ENCODE data around the gene SLC37A4. TPM values are rescaled to one million over a fixed set of nuclear protein-coding genes. Genes with fewer than 3 reads are reported as not detected.
"Not testable (repeated sequence)": the region's sequence is repeated elsewhere in the genome, so short reads cannot be mapped to it uniquely, and the experiment has no call there.

SLC37A4 gene
- polyA plus RNA-seq, 1 experiment: 21.4 TPM

DNA sequence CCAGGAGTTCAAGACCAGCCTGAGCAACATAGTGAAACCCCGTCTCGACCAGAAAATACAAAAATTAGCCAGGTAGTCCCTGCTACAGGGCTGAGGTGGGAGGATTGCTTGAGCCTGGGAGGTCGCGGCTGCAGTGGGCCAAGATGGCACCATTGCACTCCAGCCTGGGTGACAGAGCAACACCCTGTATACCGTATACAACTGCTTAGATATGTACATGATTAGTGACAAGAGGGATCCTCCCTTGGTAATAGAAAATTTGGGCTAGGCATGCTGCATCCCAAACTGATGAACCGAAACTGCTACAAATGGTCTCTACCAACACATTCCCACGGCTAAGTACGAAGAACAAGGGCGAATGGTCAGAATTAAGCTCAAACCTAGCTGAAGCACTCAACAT lies 12.2 kb upstream of the SLC37A4 start:
- ChIA-PET CTCF (interaction anchor here (0.6 to 0.8 kb wide), 2 partner anchors 10 to 281 kb away, joined by 3 read pairs; no protein-coding TSS in a partner anchor), POLR2A (no interaction called here)
- H3K36me3 ChIP-seq (ENCODE audit: control insufficient read depth, insufficient read depth, low read length): peaks cover 22% of the 10 kb centered on the region
- no peak for DNase-seq (ENCODE audit: low read depth)
- H3K27me3 ChIP-seq (ENCODE audit: control insufficient read depth, insufficient read depth, low read length): no peaks in the 10 kb centered on the region
- no peak overlapping the region for H3K4me3 ChIP-seq (ENCODE audit: low read depth, low read length)
- TF ChIP-seq, protein P1, sequence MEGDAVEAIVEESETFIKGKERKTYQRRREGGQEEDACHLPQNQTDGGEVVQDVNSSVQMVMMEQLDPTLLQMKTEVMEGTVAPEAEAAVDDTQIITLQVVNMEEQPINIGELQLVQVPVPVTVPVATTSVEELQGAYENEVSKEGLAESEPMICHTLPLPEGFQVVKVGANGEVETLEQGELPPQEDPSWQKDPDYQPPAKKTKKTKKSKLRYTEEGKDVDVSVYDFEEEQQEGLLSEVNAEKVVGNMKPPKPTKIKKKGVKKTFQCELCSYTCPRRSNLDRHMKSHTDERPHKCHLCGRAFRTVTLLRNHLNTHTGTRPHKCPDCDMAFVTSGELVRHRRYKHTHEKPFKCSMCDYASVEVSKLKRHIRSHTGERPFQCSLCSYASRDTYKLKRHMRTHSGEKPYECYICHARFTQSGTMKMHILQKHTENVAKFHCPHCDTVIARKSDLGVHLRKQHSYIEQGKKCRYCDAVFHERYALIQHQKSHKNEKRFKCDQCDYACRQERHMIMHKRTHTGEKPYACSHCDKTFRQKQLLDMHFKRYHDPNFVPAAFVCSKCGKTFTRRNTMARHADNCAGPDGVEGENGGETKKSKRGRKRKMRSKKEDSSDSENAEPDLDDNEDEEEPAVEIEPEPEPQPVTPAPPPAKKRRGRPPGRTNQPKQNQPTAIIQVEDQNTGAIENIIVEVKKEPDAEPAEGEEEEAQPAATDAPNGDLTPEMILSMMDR (IDR thresholded peaks at IDR 0.05; ENCODE audit: insufficient read depth, low read depth, low read length): no peak

DNA sequence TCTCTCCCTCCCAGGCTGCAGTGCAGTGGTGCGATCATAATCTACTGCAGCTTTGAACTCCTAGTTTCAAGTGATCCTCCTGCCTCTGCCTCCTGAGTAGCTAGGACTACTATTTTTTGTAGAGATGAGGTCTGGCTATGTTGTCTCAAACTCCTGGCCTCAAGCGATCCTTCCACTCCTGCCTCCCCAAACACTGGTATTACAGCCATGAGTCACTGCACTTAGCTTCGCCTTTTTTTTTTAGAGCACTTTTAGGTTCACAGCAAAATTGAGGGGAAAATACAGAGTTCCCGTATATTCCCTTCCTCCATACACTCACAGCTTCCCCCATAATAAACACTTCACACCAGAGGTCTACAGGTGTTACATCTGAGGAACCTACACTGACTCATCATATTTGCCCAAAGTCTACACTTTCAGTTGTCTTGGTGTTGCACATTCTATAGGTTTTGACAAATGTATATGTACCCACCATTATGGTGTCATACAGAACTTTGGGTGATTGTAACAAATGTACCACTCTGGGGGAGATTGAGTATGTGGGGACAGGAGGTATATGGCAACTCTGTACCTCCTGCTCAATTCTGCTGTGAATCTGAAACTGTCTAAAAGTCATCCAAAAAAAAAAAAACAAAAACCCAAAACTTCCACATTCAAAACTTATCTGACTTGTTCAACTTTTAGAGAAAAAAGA lies 11.3 kb upstream of the SLC37A4 start:
- Histone ChIP-seq H3K27me3 (ENCODE audit: control insufficient read depth, insufficient read depth, low read length) (no peaks in the 10 kb centered on the region), H3K36me3 (ENCODE audit: control insufficient read depth, insufficient read depth, low read length) (peaks cover 17% of the 10 kb centered on the region), H3K4me3 (ENCODE audit: low read depth, low read length) (no peak overlapping the region)
- ChIA-PET CTCF (interaction anchor here (0.8 kb wide), 1 partner anchor 9 kb away, joined by 5 read pairs; no protein-coding TSS in a partner anchor), POLR2A (no interaction called here)
- TF ChIP-seq, protein P1 (IDR thresholded peaks at IDR 0.05; ENCODE audit: insufficient read depth, low read depth, low read length): no peak
- no peak for DNase-seq (ENCODE audit: low read depth)

DNA sequence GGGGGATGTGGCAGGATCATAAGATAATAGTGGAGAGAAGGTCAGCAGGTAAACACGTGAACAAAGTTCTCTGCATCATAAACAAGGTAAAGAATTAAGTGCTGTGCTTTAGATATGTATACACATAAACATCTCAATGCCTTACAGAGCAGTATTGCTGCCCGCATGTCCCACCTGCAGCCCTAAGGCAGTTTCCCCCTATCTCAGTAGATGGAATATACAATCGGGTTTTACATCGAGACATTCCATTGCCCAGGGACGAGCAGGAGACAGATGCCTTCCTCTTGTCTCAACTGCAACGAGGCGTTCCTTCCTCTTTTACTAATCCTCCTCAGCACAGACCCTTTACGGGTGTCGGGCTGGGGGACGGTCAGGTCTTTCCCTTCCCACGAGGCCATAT lies 8.8 kb upstream of the SLC37A4 start:
- H3K4me3 ChIP-seq (ENCODE audit: low read depth, low read length); H3K27me3 ChIP-seq (ENCODE audit: control insufficient read depth, insufficient read depth, low read length); POLR2A ChIA-PET; CTCF ChIA-PET; H3K36me3 ChIP-seq (ENCODE audit: control insufficient read depth, insufficient read depth, low read length); DNase-seq (ENCODE audit: low read depth): not testable (repeated sequence)

DNA sequence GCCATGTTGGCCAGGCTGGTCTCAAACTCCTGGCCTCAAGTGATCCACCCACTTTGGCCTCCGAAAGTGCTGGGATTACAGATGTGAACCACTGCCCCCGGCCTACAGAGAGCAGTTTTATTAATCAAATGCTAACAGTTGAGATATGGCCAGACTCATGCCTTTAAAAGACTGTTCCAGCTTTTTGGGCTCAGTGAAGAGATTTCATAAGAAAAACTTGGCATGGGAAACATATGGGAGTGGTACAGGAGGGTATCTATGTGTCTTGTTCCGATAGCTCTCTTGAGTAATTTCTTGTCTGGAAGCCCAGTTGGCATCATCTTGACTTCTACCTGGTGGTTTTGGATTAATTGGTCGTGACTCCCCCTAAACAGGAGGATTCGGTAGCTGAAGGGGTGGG lies 8.2 kb upstream of the SLC37A4 start:
- H3K36me3 ChIP-seq (ENCODE audit: control insufficient read depth, insufficient read depth, low read length): no peaks in the 10 kb centered on the region
- TF ChIP-seq, protein P1 (IDR thresholded peaks at IDR 0.05; ENCODE audit: insufficient read depth, low read depth, low read length): no peak
- no peak overlapping the region for H3K4me3 ChIP-seq (ENCODE audit: low read depth, low read length)
- ChIA-PET CTCF (no interaction called here), POLR2A (no interaction called here)
- no peaks in the 10 kb centered on the region for H3K27me3 ChIP-seq (ENCODE audit: control insufficient read depth, insufficient read depth, low read length)
- DNase-seq (ENCODE audit: low read depth): no peak

DNA sequence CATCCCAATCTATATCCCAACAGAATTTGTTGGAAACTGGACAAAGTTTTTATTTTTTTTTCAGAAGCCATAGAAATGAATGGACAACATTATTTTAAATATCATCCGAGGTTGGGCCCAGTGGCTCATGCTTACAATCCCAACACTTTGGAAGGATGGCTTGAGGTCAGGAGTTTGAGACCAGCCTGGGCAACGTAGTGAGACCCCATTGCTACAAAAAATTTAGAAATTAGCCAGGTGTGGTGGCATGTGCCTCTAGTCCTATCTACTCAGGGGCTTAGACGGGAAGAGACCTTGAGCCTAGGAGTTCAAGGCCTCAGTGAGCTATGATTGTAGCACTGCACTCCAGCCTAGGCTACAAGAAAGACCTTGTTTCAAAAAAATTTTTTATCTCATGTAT lies 4.1 kb upstream of the SLC37A4 start:
- no peak for DNase-seq (ENCODE audit: low read depth)
- ChIA-PET POLR2A (no interaction called here), CTCF (no interaction called here)
- no peaks in the 10 kb centered on the region for H3K36me3 ChIP-seq (ENCODE audit: control insufficient read depth, insufficient read depth, low read length)
- TF ChIP-seq, protein P1 (IDR thresholded peaks at IDR 0.05; ENCODE audit: insufficient read depth, low read depth, low read length): no peak
- H3K27me3 ChIP-seq (ENCODE audit: control insufficient read depth, insufficient read depth, low read length): no peaks in the 10 kb centered on the region
- H3K4me3 ChIP-seq (ENCODE audit: low read depth, low read length): no peak overlapping the region

DNA sequence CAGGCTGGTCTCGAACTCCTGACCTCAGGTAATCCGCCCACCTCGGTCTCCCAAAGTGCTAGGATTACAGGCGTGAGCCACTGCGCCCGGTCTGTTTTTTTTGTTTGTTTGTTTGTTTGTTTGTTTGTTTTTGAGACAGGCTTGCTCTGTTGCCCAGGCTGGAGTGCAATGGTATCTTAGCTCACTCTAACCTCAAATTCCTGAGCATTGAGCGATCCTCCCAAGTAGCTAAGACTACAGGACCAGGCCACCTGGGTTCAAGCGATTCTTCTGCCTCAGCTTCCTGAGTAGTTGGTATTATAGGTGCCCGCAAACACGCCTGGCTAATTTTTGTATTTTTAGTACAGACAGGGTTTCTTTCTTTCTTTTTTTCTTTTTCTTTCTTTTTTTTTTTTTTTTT lies 2.7 kb upstream of the SLC37A4 start:
- POLR2A ChIA-PET; DNase-seq (ENCODE audit: low read depth); H3K36me3 ChIP-seq (ENCODE audit: control insufficient read depth, insufficient read depth, low read length); H3K27me3 ChIP-seq (ENCODE audit: control insufficient read depth, insufficient read depth, low read length); H3K4me3 ChIP-seq (ENCODE audit: low read depth, low read length): not testable (repeated sequence)
- CTCF ChIA-PET: interaction anchor here (0.9 to 1.3 kb wide), 3 partner anchors 9 to 344 kb away, joined by 3 read pairs; no protein-coding TSS in a partner anchor
